Chondrocyte (in vitro differentiated cells): Measurements from ENCODE around the gene FBLN5. TPM values are rescaled to one million over a fixed set of nuclear protein-coding genes. Genes with fewer than 3 reads are reported as not detected.

Experiments
- DNase-seq: peaks from one replicate; pipeline ENCODE4 v3.0.0; 2021; ENCODE audit warnings: mixed read lengths, low spot score
- H3K27ac Mint-ChIP-seq: one replicate; pipeline ENCODE4 v1.8.0; 2021; ENCODE audit warnings: mild to moderate bottlenecking, moderate library complexity, mixed read lengths; ENCODE audit not compliant: unreplicated experiment
- H3K27me3 Mint-ChIP-seq: 2 replicates; pipeline ENCODE4 v1.8.0; 2021; ENCODE audit warnings: low read depth, mixed read lengths
- H3K36me3 Mint-ChIP-seq: 2 replicates; pipeline ENCODE4 v1.8.0; 2021; ENCODE audit warnings: low read depth, mixed read lengths
- H3K4me1 Mint-ChIP-seq: 2 replicates; pipeline ENCODE4 v1.8.0; 2021; ENCODE audit warnings: low read depth, mild to moderate bottlenecking, mixed read lengths
- H3K4me3 Mint-ChIP-seq: one replicate; pipeline ENCODE4 v1.8.0; 2021; ENCODE audit warnings: mild to moderate bottlenecking, moderate library complexity, mixed read lengths; ENCODE audit not compliant: unreplicated experiment
- H3K9me3 Mint-ChIP-seq: 2 replicates; pipeline ENCODE4 v1.8.0; 2021; ENCODE audit warnings: low read depth, mixed read lengths
- total RNA-seq: library from RNA; stranded (reverse); gene quantifications from 3 replicates; pipeline ENCODE4 v1.2.1, GENCODE V29; 2021
- TF ChIP-seq, protein P1 (sequence below): fragments of 200-600 bp; sonication (generic); IDR thresholded peaks from 2 replicates; pipeline ENCODE4 v1.5.0; 2021; ENCODE audit warnings: antibody characterized with exemption, mild to moderate bottlenecking, moderate library complexity

FBLN5 gene
- total RNA-seq, 1 donor from 2014 or later, result 1,232 TPM

DNA sequence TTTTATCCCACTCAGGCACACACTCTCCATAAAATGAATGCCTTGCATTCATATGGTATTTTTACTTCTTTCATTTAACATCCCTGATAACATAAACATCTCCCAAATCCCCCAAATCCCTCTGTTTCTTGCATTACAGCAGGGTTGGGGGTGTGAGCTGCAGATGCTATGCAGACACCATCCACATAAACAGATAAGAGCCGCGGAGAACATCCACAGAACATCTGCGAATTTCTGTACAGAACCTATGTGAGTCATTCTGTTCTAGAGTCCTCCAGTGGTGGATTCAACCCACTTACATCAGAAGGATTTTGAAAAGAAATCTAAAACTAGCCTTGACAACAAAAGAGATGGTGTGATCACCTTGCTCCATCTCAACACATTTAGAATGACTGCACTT, 20.3 kb downstream of the FBLN5 start:
- TF ChIP-seq, protein P1, sequence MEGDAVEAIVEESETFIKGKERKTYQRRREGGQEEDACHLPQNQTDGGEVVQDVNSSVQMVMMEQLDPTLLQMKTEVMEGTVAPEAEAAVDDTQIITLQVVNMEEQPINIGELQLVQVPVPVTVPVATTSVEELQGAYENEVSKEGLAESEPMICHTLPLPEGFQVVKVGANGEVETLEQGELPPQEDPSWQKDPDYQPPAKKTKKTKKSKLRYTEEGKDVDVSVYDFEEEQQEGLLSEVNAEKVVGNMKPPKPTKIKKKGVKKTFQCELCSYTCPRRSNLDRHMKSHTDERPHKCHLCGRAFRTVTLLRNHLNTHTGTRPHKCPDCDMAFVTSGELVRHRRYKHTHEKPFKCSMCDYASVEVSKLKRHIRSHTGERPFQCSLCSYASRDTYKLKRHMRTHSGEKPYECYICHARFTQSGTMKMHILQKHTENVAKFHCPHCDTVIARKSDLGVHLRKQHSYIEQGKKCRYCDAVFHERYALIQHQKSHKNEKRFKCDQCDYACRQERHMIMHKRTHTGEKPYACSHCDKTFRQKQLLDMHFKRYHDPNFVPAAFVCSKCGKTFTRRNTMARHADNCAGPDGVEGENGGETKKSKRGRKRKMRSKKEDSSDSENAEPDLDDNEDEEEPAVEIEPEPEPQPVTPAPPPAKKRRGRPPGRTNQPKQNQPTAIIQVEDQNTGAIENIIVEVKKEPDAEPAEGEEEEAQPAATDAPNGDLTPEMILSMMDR, result no peak
- no peaks in the 10 kb centered on the region for H3K27me3 Mint-ChIP-seq
- H3K27ac Mint-ChIP-seq, result peak overlapping the region; percentile 88
- peak overlapping the region; percentile 27 for H3K4me3 Mint-ChIP-seq
- peaks cover 35% of the 10 kb centered on the region for H3K36me3 Mint-ChIP-seq
- no peaks in the 10 kb centered on the region for H3K9me3 Mint-ChIP-seq
- no peak for DNase-seq
- peaks cover 100% of the 10 kb centered on the region for H3K4me1 Mint-ChIP-seq

DNA sequence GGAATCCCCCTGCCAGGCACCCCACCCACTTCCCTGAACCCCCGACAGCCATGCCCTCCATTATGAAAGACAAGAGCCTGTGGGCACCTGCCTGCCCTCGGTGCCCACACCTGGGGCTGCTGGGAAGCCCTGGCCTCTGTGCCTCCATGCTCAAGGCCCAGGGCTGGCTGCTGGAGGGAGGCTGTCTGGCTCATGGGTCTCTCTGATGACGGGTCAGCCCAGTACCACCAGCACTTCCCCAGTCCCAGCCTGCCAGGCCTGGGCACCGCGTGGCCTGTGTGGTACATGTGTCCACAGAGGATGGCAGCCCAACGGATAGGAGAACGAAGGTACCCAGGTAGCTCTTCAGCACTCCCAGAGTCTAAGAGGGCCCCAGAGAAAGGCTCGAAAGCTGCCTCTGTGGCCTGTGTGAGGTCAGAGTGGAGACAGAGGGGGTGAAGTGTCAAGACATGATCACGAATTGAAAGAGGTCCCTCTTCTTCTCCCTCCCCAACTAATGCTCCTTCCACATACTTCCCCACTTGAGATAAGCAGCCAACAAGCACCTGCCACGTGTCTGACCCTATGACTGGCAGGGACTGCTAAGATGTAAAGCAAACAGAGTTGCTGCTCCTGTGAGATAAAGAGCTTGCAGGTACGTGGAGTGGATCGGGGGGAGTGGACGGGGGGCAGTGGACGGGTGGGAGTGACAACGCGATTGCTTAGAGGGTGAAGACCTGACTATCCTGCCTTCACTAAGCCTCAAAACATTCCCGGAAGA, 21.2 kb downstream of the FBLN5 start:
- no peaks in the 10 kb centered on the region for H3K9me3 Mint-ChIP-seq
- no peak for DNase-seq
- TF ChIP-seq, protein P1, result no peak
- no peak overlapping the region for H3K4me3 Mint-ChIP-seq
- peaks cover 98% of the 10 kb centered on the region for H3K4me1 Mint-ChIP-seq
- peak overlapping the region; percentile 88 for H3K27ac Mint-ChIP-seq
- no peaks in the 10 kb centered on the region for H3K27me3 Mint-ChIP-seq
- H3K36me3 Mint-ChIP-seq, result peaks cover 34% of the 10 kb centered on the region

DNA sequence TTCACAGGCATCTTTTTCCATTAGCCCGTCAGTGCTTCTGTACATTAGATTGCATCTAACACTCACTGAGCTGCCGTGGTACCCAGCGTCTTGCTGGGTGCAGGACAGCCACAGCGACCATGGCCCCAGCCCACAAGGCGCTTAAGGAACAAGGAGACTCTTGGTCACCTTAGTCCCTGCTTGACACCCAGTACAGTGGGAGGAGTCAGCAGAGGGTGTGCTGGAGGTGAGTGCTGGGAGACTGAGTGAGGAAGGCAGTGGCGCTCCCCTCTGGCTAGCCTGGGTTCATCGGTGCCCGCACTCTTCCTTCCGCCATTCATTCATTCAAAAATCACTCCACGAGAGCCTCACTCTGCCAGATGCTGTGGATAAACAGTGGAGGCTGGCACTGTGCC, 21.8 kb downstream of the FBLN5 start:
- no peaks in the 10 kb centered on the region for H3K9me3 Mint-ChIP-seq
- no peak for DNase-seq
- no peak overlapping the region for H3K4me3 Mint-ChIP-seq
- no peaks in the 10 kb centered on the region for H3K27me3 Mint-ChIP-seq
- TF ChIP-seq, protein P1, result peak; percentile 7
- peaks cover 98% of the 10 kb centered on the region for H3K4me1 Mint-ChIP-seq
- peak overlapping the region; percentile 88 for H3K27ac Mint-ChIP-seq
- peaks cover 36% of the 10 kb centered on the region for H3K36me3 Mint-ChIP-seq

DNA sequence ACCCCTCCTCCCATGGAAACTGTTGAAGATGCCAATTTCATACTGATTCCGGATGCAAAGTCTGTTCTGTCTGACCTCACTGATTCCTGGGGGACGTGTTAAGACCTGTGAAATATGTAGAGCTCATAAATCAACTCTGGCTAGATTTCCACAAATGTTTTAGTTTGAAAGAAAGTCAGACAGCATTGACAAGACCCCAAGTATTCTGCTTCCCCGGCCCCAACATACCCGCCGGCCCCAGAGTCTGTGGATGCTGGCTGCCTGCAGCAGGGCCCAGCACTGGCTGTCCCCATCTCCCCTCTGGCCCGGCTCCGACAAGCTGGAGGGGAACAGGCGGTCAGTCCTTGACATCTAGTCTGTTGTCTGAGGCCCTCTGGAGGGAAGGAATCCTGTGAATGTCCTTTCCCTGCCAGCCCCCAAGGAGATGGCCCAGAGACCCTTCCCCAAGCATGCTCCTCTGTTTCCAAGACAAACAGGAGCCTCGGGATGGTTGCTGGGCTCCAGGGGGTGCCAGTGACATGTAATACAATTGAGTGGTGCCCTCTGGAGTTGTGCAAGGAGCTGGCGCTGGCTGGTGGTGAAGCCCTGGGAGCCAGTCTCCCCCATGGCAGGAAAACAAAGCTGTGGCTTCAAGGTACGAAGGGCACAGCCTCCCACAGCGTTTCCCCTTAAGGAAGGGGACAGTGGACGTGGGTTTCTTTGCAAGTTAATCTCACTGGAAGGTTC, 22.3 kb downstream of the FBLN5 start:
- TF ChIP-seq, protein P1, result peak; percentile 62
- DNase-seq, result no peak

DNA sequence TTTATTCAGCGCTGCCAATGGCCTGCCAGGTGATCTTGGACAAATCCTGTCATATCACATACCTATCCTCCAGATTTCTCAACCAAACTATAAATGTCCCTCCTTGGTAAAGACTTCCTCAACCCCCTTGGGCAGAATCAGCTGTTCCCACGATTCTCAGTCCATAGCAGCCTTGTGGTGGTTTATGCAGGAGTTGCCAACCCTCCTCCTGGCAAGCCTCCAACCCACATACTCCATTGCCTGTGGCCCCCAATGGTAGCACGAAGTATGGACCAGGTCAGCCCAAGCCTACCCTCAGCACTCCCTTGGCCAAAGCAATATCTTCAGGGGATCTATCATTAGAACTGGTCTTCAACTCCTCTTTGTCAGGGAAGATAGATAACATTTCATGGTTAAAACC, 27.0 kb downstream of the FBLN5 start:
- Mint-ChIP-seq H3K4me1 (peaks cover 94% of the 10 kb centered on the region), H3K27me3 (no peaks in the 10 kb centered on the region), H3K27ac (peak overlapping the region; percentile 77), H3K9me3 (peaks cover 6% of the 10 kb centered on the region), H3K4me3 (no peak overlapping the region), H3K36me3 (peaks cover 52% of the 10 kb centered on the region)
- DNase-seq, result no peak
- TF ChIP-seq, protein P1, result no peak

More for the DNA sequence above, 22.3 kb downstream of the FBLN5 start:
- Mint-ChIP-seq H3K4me1 (peaks cover 98% of the 10 kb centered on the region), H3K4me3 (peak overlapping the region; percentile 18), H3K27me3 (no peaks in the 10 kb centered on the region), H3K27ac (peak overlapping the region; percentile 88), H3K9me3 (no peaks in the 10 kb centered on the region), H3K36me3 (peaks cover 37% of the 10 kb centered on the region)
